B cell (primary cell): ENCODE measurements around the gene PBXIP1. TPM values are rescaled to one million over a fixed set of nuclear protein-coding genes. Genes with fewer than 3 reads are reported as not detected.

ENCODE experiments used
- ATAC-seq: fragments of 200-7000 bp; cut with Tn5 transposase; one replicate; pipeline ENCODE4 v1.10.0; 2021; ENCODE audit warnings: low read depth, mild to moderate bottlenecking, moderate number of reproducible peaks, moderate library complexity
- CTCF ChIA-PET: fragments of 350-600 bp; sonication (Branson Sonifier 250); formaldehyde crosslinking; loops from one replicate; lab custom pipeline; 2021; ENCODE audit warnings: antibody characterized with exemption, inconsistent platforms; lab: Charles Lee
- POLR2A ChIA-PET: fragments of 350-600 bp; sonication (Branson Sonifier 250); formaldehyde crosslinking; loops from one replicate; lab custom pipeline; 2021; ENCODE audit warnings: antibody characterized with exemption; lab: Charles Lee
- DNase-seq: peaks from one replicate; pipeline ENCODE4 v3.0.0; 2013
- H2AFZ ChIP-seq: 2 replicates; pipeline ENCODE4 v1.6.1; 2012; ENCODE audit warnings: mild to moderate bottlenecking, low read depth, low read length; ENCODE audit not compliant: insufficient read depth, poor library complexity, severe bottlenecking
- H3K27ac ChIP-seq, 2 donors: 1 replicate in 1 of 2; 2 replicates in 1 of 2; pipeline ENCODE4 v1.5.1; 2012 to 2013; ENCODE audit warnings: low read length in 2 of 2, mild to moderate bottlenecking in 2 of 2, moderate library complexity in 1 of 2
- H3K27me3 ChIP-seq, 4 experiments: fragments of 200-600 bp in 1 of 4; sonication (generic) in 1 of 4; replicated peaks in 1 of 4; 1 replicate in 2 of 4; 2 replicates in 2 of 4; pipeline versions ENCODE4 v1.6.1 to v1.7.0; 2013 to 2016; ENCODE audit warnings: low read length in 3 of 4, mild to moderate bottlenecking in 2 of 4, mixed read lengths in 1 of 4, moderate library complexity in 1 of 4; ENCODE audit not compliant: insufficient read depth in 4 of 4, control insufficient read depth in 3 of 4; ENCODE audit errors: control extremely low read depth in 1 of 4
- H3K36me3 ChIP-seq, 2 experiments: replicated peaks in 1 of 2; 1 replicate in 1 of 2; 2 replicates in 1 of 2; pipeline versions ENCODE4 v1.6.1 to v1.7.1; 2013; ENCODE audit warnings: low read length in 1 of 2; ENCODE audit not compliant: insufficient read depth in 2 of 2, control insufficient read depth in 1 of 2; ENCODE audit errors: control extremely low read depth in 1 of 2, extremely low read depth in 1 of 2
- H3K4me1 ChIP-seq, 2 donors: fragments of 200-600 bp in 1 of 2; sonication (generic) in 1 of 2; 1 replicate in 1 of 2; 2 replicates in 1 of 2; pipeline versions ENCODE4 v1.5.1 to v1.6.1; 2013 to 2017; ENCODE audit warnings: low read length in 2 of 2; ENCODE audit not compliant: control insufficient read depth in 2 of 2, insufficient read depth in 2 of 2
- H3K4me2 ChIP-seq: replicated peaks from 2 replicates; pipeline ENCODE3; 2012; ENCODE audit warnings: mild to moderate bottlenecking, low read depth, low read length; ENCODE audit not compliant: poor library complexity, severe bottlenecking
- H3K4me3 ChIP-seq, 5 experiments: fragments of 200-600 bp in 1 of 5; sonication (generic) in 1 of 5; 1 replicate in 3 of 5; 2 replicates in 2 of 5; pipeline versions ENCODE4 v1.5.1 to v1.7.0; 2011 to 2016; ENCODE audit warnings: low read length in 4 of 5, mild to moderate bottlenecking in 4 of 5, low read depth in 2 of 5, control low read depth in 1 of 5, moderate library complexity in 1 of 5; ENCODE audit not compliant: insufficient read depth in 1 of 5; ENCODE audit errors: control extremely low read depth in 1 of 5, extremely low read depth in 1 of 5
- H3K79me2 ChIP-seq: fragments of 200-600 bp; sonication (generic); one replicate; pipeline ENCODE4 v1.6.0; 2016; ENCODE audit warnings: low read length; ENCODE audit not compliant: control insufficient read depth, insufficient read depth
- H3K9ac ChIP-seq: fragments of 200-600 bp; sonication (generic); 2 replicates; pipeline ENCODE4 v1.6.1; 2017; ENCODE audit warnings: mild to moderate bottlenecking, low read length, moderate library complexity
- H3K9me3 ChIP-seq, 3 donors: one replicate each; pipeline versions ENCODE4 v1.6.1 to v1.7.1; 2013; ENCODE audit warnings: low read length in 2 of 3; ENCODE audit not compliant: control insufficient read depth in 2 of 3, insufficient read depth in 1 of 3; ENCODE audit errors: control extremely low read depth in 1 of 3
- H4K20me1 ChIP-seq: 2 replicates; pipeline ENCODE4 v1.6.0; 2012; ENCODE audit warnings: mild to moderate bottlenecking, low read length; ENCODE audit not compliant: insufficient read depth, control insufficient read depth, poor library complexity, severe bottlenecking
- H3K27ac Mint-ChIP-seq: one replicate; pipeline ENCODE4 v1.8.0; 2021; ENCODE audit warnings: mixed read lengths
- H3K27me3 Mint-ChIP-seq: one replicate; pipeline ENCODE4 v1.8.0; 2021; ENCODE audit warnings: mixed read lengths
- H3K4me1 Mint-ChIP-seq: one replicate; pipeline ENCODE4 v1.8.0; 2021; ENCODE audit warnings: mixed read lengths
- H3K4me3 Mint-ChIP-seq: one replicate; pipeline ENCODE4 v1.8.0; 2021; ENCODE audit warnings: mixed read lengths
- H3K9me3 Mint-ChIP-seq: one replicate; pipeline ENCODE4 v1.8.0; 2022; ENCODE audit warnings: mixed read lengths; ENCODE audit not compliant: insufficient read depth
- CTCF ChIP-seq: fragments of 200-600 bp; IDR thresholded peaks from one replicate; pipeline ENCODE4 v1.8.0; 2022; ENCODE audit warnings: antibody characterized with exemption, mild to moderate bottlenecking
- EZH2 ChIP-seq: IDR thresholded peaks from 2 replicates; pipeline ENCODE4 v1.6.1; 2012; ENCODE audit warnings: borderline replicate concordance, low read depth, mild to moderate bottlenecking, moderate library complexity, low read length; ENCODE audit not compliant: insufficient read depth, poor library complexity, severe bottlenecking
- WGBS: methylation state at CpG from one replicate; pipeline ENCODE4 v1.1.5; 2013; ENCODE audit warnings: missing lambda C conversion rate; ENCODE audit not compliant: insufficient coverage; 5-methylcytosine and 5-hydroxymethylcytosine counted together
- intact Hi-C: fragments of 100-400 bp; cut with micrococcal nuclease; formaldehyde crosslinking; loops from one replicate; pipeline ENCODE4 v1.10.0; 2022
- polyA plus RNA-seq: library from polyadenylated mRNA; depleted of rRNA; stranded (reverse); fragments of >200 nt; gene quantifications from 2 replicates; pipeline ENCODE4 v1.2.3, GENCODE V29; 2012
- total RNA-seq, 2 donors: library from RNA; stranded (reverse); fragments of 120-200 nt in 1 of 2; gene quantifications; 1 replicate in 1 of 2; 2 replicates in 1 of 2; pipeline versions ENCODE4 v1.2.3 to v1.2.4, GENCODE V29; 2013 to 2022

The PBXIP1 gene
- total and polyA plus RNA-seq, 2 donors (not counting 1 experiment from before 2014, with no cell fraction given) = 77.6 to 212 TPM

DNA sequence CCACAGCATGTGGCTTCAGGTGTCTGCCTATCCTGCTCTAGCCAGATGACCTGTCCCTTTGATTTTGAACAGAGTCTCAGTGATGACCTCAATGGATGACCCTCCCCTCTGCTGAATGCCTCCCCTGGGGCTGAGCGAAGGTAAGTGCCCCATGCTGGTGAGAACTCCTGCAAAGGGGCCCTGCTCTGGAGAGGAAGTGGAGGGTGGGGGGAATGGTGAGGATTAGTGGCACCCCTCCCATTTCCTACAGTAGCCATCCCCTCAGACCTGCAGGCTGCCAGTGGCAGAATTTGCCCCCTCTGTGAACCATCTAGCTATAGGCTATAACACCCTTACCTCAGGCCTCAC is 15.7 kb downstream of the PBXIP1 start:
- ATAC-seq = no peak
- Mint-ChIP-seq H3K4me1 (peaks cover 79% of the 10 kb centered on the region), H3K27ac (peak overlapping the region; percentile 20), H3K9me3 (no peaks in the 10 kb centered on the region), H3K4me3 (peak overlapping the region; percentile 29), H3K27me3 (no peaks in the 10 kb centered on the region)
- no peak overlapping the region for H3K27ac ChIP-seq
- H3K79me2 ChIP-seq = peaks cover 34% of the 10 kb centered on the region
- intact Hi-C loops = no loop called here
- no CpG with 5 or more reads among the region's 1 CpG for WGBS
- H3K27me3 ChIP-seq = no peaks in the 10 kb centered on the region
- peak; percentile 41 for DNase-seq
- no peak overlapping the region for H3K9ac ChIP-seq
- TF ChIP-seq EZH2 (no peak), CTCF (no peak)
- no peak overlapping the region for H3K4me2 ChIP-seq
- POLR2A ChIA-PET = interaction anchor here (0.5 to 1.6 kb wide), 3 partner anchors 13 to 884 kb away, joined by 3 to 7 read pairs (median 5); no protein-coding TSS in a partner anchor
- no peak overlapping the region for H2AFZ ChIP-seq
- no peaks in the 10 kb centered on the region for H3K9me3 ChIP-seq
- CTCF ChIA-PET = interaction anchor here (0.7 to 2.3 kb wide), 4 partner anchors 12 to 151 kb away, joined by 3 to 5 read pairs (median 3); partner anchors contain the start of gene PBXIP1
- no peak overlapping the region for H3K4me3 ChIP-seq
- H3K4me1 ChIP-seq = peaks cover 64 to 85% of the 10 kb centered on the region in 2 donors
- H4K20me1 ChIP-seq = peaks cover 19% of the 10 kb centered on the region
- peaks cover 0 to 9% of the 10 kb centered on the region in 2 experiments for H3K36me3 ChIP-seq

DNA sequence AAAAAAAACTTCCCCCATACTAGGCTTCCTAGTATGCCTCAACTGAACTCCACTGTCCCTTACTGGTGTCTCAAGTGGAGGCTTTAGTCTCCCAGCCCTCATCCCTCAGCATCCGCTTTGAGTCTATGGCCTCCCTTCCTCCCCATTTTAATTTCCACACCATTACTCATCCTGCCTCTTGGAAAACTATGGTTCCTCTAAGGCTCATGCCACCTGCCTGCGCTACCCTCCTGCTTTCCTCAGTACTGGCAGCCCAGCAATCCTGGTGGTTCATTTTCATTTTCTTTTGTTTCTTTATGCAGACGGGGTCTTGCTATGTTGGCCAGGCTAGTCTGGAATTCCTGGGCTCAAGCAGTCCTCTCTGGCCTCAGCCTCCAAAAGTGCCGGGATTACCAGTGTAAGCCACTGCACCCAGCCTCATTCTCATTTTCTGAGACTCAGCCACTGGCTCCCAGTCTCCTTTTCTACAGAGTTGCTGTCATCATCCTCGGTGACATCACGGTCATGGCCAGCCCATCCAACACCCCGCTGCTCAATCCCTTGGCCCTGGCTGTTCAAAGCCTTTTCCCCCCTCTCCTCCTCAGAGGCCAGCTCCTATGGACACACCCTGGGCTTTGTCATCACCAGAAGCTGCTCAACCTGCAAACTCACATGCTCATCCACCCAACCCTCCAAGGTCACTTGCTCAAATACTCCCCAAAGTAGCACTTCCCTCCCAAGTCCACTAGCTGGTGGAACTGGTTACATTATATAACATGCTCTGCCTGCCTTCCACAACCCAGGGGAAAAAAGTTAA is 17.1 kb downstream of the PBXIP1 start:
- no peak overlapping the region for H3K4me3 ChIP-seq
- TF ChIP-seq EZH2 = no peak
- no peak for TF ChIP-seq CTCF
- H3K9ac ChIP-seq = no peak overlapping the region
- no peaks in the 10 kb centered on the region for H3K27me3 ChIP-seq
- H4K20me1 ChIP-seq = peaks cover 12% of the 10 kb centered on the region
- ATAC-seq (no peak), DNase-seq (peak; percentile 30)
- no peaks in the 10 kb centered on the region for H3K36me3 ChIP-seq
- no peak overlapping the region for H3K4me2 ChIP-seq
- no peak overlapping the region for H3K27ac ChIP-seq
- Mint-ChIP-seq H3K27ac (peak overlapping the region; percentile 84), H3K4me1 (peaks cover 72% of the 10 kb centered on the region), H3K4me3 (peak overlapping the region; percentile 79), H3K9me3 (no peaks in the 10 kb centered on the region), H3K27me3 (no peaks in the 10 kb centered on the region)
- H3K4me1 ChIP-seq = peaks cover 53 to 72% of the 10 kb centered on the region in 2 donors
- POLR2A ChIA-PET = interaction anchor here (0.7 to 1.7 kb wide), 4 partner anchors 16 to 69 kb away, joined by 3 to 5 read pairs (median 3); partner anchors contain the start of genes KCNN3 and PBXIP1
- no peak overlapping the region for H2AFZ ChIP-seq
- peaks cover 39% of the 10 kb centered on the region for H3K79me2 ChIP-seq
- WGBS = 100% methylated on average over 7 of the region's 7 CpGs
- no peaks in the 10 kb centered on the region for H3K9me3 ChIP-seq
- intact Hi-C loops = loop anchor here (5.0 kb wide), 4 partner anchors 67 to 918 kb away; partner anchors contain the start of genes ADAR, ATP8B2, GON4L and KCNN3
- CTCF ChIA-PET = interaction anchor here (1.3 to 2.9 kb wide), 7 partner anchors 17 to 458 kb away, joined by 3 to 30 read pairs (median 5); partner anchors contain the start of gene PBXIP1
